SK-N-SH treated with all-trans-retinoic acid at 6 μM for 48 hours (cell line): ENCODE results near the gene BLOC1S2.

Experiments
- ARNTL ChIP-seq: fragments of 450-650 bp; formaldehyde crosslinking; IDR thresholded peaks from 2 replicates; pipeline ENCODE4 v1.5.0; 2020; ENCODE audit warnings: low read depth, mild to moderate bottlenecking, moderate library complexity, borderline replicate concordance
- BACH2 ChIP-seq: fragments of 250-450 bp; sonication (Bioruptor Pico); IDR thresholded peaks from 2 replicates; pipeline ENCODE4 v1.9.0; 2021; ENCODE audit warnings: mild to moderate bottlenecking, borderline replicate concordance
- OSR1 ChIP-seq: fragments of 250-450 bp; sonication (Bioruptor Pico); IDR thresholded peaks from 2 replicates; pipeline ENCODE4 v1.8.0; 2022; ENCODE audit warnings: moderate library complexity, mild to moderate bottlenecking, inconsistent platforms
- TOX ChIP-seq: fragments of 250-450 bp; sonication (Bioruptor Pico); IDR thresholded peaks from 2 replicates; pipeline ENCODE4 v1.8.0; 2021; ENCODE audit warnings: mild to moderate bottlenecking, moderate library complexity, borderline replicate concordance
- ZFP3 ChIP-seq: fragments of 250-450 bp; sonication (Bioruptor Pico); IDR thresholded peaks from 2 replicates; pipeline ENCODE4 v1.5.0; 2020; ENCODE audit warnings: mild to moderate bottlenecking, moderate library complexity
- ZNF565 ChIP-seq: fragments of 450-650 bp; formaldehyde crosslinking; conservative IDR thresholded peaks from 2 replicates; pipeline ENCODE4 v1.5.0; 2020; ENCODE audit warnings: low read depth, mild to moderate bottlenecking, moderate library complexity
- ZNF70 ChIP-seq: fragments of 450-650 bp; formaldehyde crosslinking; IDR thresholded peaks from 2 replicates; pipeline ENCODE4 v1.5.0; 2020; ENCODE audit warnings: mild to moderate bottlenecking, moderate library complexity
- ZNF8 ChIP-seq: fragments of 450-650 bp; formaldehyde crosslinking; IDR thresholded peaks from 2 replicates; pipeline ENCODE4 v1.5.0; 2020; ENCODE audit warnings: mild to moderate bottlenecking, moderate library complexity
- TF ChIP-seq, protein P1 (sequence below): fragments of 250-450 bp; sonication (Bioruptor Pico); IDR thresholded peaks from 2 replicates; pipeline ENCODE4 v1.5.1; 2021; ENCODE audit warnings: mild to moderate bottlenecking, moderate library complexity
- TF ChIP-seq, protein P2 (sequence below): fragments of 250-450 bp; sonication (Bioruptor Pico); IDR thresholded peaks from 2 replicates; pipeline ENCODE4 v1.8.0; 2020; ENCODE audit warnings: mild to moderate bottlenecking, moderate library complexity, borderline replicate concordance
- TF ChIP-seq, protein P3 (sequence below): fragments of 250-450 bp; sonication (Bioruptor Pico); IDR thresholded peaks from 2 replicates; pipeline ENCODE4 v1.5.1; 2020; ENCODE audit warnings: low read depth, mild to moderate bottlenecking, moderate library complexity

DNA sequence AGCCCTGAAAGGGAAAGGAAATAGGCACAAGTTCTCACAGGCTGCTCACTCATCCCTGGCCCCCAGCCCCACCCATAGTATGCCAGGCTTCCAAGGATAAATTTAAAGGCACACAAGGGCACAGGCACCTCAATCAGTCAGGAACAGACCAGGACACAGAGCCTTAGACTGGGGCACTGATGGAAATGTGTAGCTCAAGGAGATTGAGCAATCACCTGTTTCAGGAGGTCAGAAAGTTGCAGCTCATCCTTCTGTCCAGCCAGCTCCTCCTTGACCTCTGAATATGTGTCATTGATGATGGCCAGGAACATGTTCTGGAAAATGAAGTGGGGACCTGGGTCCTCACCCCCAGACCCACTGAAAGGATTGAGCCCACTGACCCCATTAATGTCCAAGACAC, 6.6 kb upstream of the BLOC1S2 start:
- TF ChIP-seq ZFP3 (CRISPR knock-in tag) (no peak), OSR1 (CRISPR knock-in tag) (no peak), ZNF70 (CRISPR knock-in tag) (no peak), ZNF565 (CRISPR knock-in tag) (no peak), ARNTL (CRISPR knock-in tag) (no peak), TOX (CRISPR knock-in tag) (no peak), BACH2 (CRISPR knock-in tag) (no peak), ZNF8 (CRISPR knock-in tag) (no peak)
- TF ChIP-seq, protein P1, sequence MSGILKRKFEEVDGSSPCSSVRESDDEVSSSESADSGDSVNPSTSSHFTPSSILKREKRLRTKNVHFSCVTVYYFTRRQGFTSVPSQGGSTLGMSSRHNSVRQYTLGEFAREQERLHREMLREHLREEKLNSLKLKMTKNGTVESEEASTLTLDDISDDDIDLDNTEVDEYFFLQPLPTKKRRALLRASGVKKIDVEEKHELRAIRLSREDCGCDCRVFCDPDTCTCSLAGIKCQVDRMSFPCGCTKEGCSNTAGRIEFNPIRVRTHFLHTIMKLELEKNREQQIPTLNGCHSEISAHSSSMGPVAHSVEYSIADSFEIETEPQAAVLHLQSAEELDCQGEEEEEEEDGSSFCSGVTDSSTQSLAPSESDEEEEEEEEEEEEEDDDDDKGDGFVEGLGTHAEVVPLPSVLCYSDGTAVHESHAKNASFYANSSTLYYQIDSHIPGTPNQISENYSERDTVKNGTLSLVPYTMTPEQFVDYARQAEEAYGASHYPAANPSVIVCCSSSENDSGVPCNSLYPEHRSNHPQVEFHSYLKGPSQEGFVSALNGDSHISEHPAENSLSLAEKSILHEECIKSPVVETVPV (CRISPR knock-in tag): no peak
- TF ChIP-seq, protein P2, sequence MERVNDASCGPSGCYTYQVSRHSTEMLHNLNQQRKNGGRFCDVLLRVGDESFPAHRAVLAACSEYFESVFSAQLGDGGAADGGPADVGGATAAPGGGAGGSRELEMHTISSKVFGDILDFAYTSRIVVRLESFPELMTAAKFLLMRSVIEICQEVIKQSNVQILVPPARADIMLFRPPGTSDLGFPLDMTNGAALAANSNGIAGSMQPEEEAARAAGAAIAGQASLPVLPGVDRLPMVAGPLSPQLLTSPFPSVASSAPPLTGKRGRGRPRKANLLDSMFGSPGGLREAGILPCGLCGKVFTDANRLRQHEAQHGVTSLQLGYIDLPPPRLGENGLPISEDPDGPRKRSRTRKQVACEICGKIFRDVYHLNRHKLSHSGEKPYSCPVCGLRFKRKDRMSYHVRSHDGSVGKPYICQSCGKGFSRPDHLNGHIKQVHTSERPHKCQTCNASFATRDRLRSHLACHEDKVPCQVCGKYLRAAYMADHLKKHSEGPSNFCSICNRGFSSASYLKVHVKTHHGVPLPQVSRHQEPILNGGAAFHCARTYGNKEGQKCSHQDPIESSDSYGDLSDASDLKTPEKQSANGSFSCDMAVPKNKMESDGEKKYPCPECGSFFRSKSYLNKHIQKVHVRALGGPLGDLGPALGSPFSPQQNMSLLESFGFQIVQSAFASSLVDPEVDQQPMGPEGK (CRISPR knock-in tag): no peak
- TF ChIP-seq, protein P3, sequence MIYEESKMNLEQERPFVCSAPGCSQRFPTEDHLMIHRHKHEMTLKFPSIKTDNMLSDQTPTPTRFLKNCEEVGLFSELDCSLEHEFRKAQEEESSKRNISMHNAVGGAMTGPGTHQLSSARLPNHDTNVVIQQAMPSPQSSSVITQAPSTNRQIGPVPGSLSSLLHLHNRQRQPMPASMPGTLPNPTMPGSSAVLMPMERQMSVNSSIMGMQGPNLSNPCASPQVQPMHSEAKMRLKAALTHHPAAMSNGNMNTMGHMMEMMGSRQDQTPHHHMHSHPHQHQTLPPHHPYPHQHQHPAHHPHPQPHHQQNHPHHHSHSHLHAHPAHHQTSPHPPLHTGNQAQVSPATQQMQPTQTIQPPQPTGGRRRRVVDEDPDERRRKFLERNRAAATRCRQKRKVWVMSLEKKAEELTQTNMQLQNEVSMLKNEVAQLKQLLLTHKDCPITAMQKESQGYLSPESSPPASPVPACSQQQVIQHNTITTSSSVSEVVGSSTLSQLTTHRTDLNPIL (CRISPR knock-in tag): no peak
